ENCODE results near the gene MEGF6.

MEGF6 gene

GRCh38 chr1:3641046-3641760, 29.9 kb upstream of the MEGF6 start:
- DNase-seq (ENCODE audit: low read depth, low spot score) = no peak
- Histone ChIP-seq H3K9me3 (ENCODE audit: low read depth, low read length) (no peaks in the 10 kb centered on the region), H3K4me3 (no peak overlapping the region), H3K9ac (ENCODE audit: insufficient read length) (no peak overlapping the region), H3K27ac (no peak overlapping the region), H3K36me3 (ENCODE audit: insufficient read depth, low read length) (peaks cover 27% of the 10 kb centered on the region; the same call in 1 of the 2 replicates)
- TF ChIP-seq POLR2AphosphoS5 (IDR thresholded peaks at IDR 0.05; ENCODE audit: borderline replicate concordance, low read depth, low read length) = no peak

- no peaks in the 10 kb centered on the region for H3K9me3 ChIP-seq (ENCODE audit: low read depth, low read length)
- H3K9ac ChIP-seq (ENCODE audit: insufficient read length) = no peak overlapping the region
- H3K27ac ChIP-seq = no peak overlapping the region
- no peak for DNase-seq (ENCODE audit: low read depth, low spot score)
- TF ChIP-seq FOXP2 (optimal IDR thresholded peaks at IDR 0.05; ENCODE audit: control extremely low read depth, extremely low read length, insufficient read depth) = no peak
- no peak for TF ChIP-seq POLR2AphosphoS5 (IDR thresholded peaks at IDR 0.05; ENCODE audit: borderline replicate concordance, low read depth, low read length)
- no peak for TF ChIP-seq EZH2 (IDR thresholded peaks at IDR 0.05)
- H3K4me3 ChIP-seq = no peak overlapping the region
- H3K36me3 ChIP-seq (ENCODE audit: insufficient read depth, low read length) = peaks cover 22% of the 10 kb centered on the region; the same call in 1 of the 2 replicates
Measured at GRCh38 chr1:3640121-3640837, 29.0 kb upstream of the MEGF6 start.

GRCh38 chr1:3639397-3639911, 28.1 kb upstream of the MEGF6 start:
- H3K9ac ChIP-seq (ENCODE audit: insufficient read length) = no peak overlapping the region
- no peak for TF ChIP-seq EZH2 (IDR thresholded peaks at IDR 0.05)
- no peak for TF ChIP-seq FOXP2 (optimal IDR thresholded peaks at IDR 0.05; ENCODE audit: control extremely low read depth, extremely low read length, insufficient read depth)
- TF ChIP-seq POLR2AphosphoS5 (IDR thresholded peaks at IDR 0.05; ENCODE audit: borderline replicate concordance, low read depth, low read length) = no peak
- H3K36me3 ChIP-seq (ENCODE audit: insufficient read depth, low read length) = peaks cover 24% of the 10 kb centered on the region; the same call in 1 of the 2 replicates
- DNase-seq (ENCODE audit: low read depth, low spot score) = no peak
- no peak overlapping the region for H3K27ac ChIP-seq
- H3K9me3 ChIP-seq (ENCODE audit: low read depth, low read length) = no peaks in the 10 kb centered on the region
- H3K4me3 ChIP-seq = no peak overlapping the region

- no peaks in the 10 kb centered on the region for H3K9me3 ChIP-seq (ENCODE audit: low read depth, low read length)
- no peak overlapping the region for H3K27ac ChIP-seq
- peaks cover 23% of the 10 kb centered on the region; the same call in 1 of the 2 replicates for H3K36me3 ChIP-seq (ENCODE audit: insufficient read depth, low read length)
- no peak overlapping the region for H3K4me3 ChIP-seq
- no peak for DNase-seq (ENCODE audit: low read depth, low spot score)
- TF ChIP-seq FOXP2 (optimal IDR thresholded peaks at IDR 0.05; ENCODE audit: control extremely low read depth, extremely low read length, insufficient read depth) = no peak
- H3K9ac ChIP-seq (ENCODE audit: insufficient read length) = no peak overlapping the region
Measured at GRCh38 chr1:3638676-3639075, 27.4 kb upstream of the MEGF6 start.

- Histone ChIP-seq H3K27ac (no peak overlapping the region), H3K36me3 (ENCODE audit: insufficient read depth, low read length) (peaks cover 23% of the 10 kb centered on the region; the same call in 1 of the 2 replicates), H3K4me3 (no peak overlapping the region), H3K9ac (ENCODE audit: insufficient read length) (no peak overlapping the region), H3K9me3 (ENCODE audit: low read depth, low read length) (no peaks in the 10 kb centered on the region)
- no peak for DNase-seq (ENCODE audit: low read depth, low spot score)
- TF ChIP-seq POLR2AphosphoS5 (IDR thresholded peaks at IDR 0.05; ENCODE audit: borderline replicate concordance, low read depth, low read length) = no peak
- TF ChIP-seq EZH2 (IDR thresholded peaks at IDR 0.05) = no peak
- no peak for TF ChIP-seq FOXP2 (optimal IDR thresholded peaks at IDR 0.05; ENCODE audit: control extremely low read depth, extremely low read length, insufficient read depth)
Measured at GRCh38 chr1:3638027-3638426, 26.7 kb upstream of the MEGF6 start.

- Histone ChIP-seq H3K27ac (no peak overlapping the region), H3K4me3 (no peak overlapping the region), H3K36me3 (ENCODE audit: insufficient read depth, low read length) (peaks cover 23% of the 10 kb centered on the region; the same call in 1 of the 2 replicates), H3K9ac (ENCODE audit: insufficient read length) (no peak overlapping the region), H3K9me3 (ENCODE audit: low read depth, low read length) (no peaks in the 10 kb centered on the region)
- TF ChIP-seq POLR2AphosphoS5 (IDR thresholded peaks at IDR 0.05; ENCODE audit: borderline replicate concordance, low read depth, low read length) = no peak
- TF ChIP-seq EZH2 (IDR thresholded peaks at IDR 0.05) = no peak
- TF ChIP-seq FOXP2 (optimal IDR thresholded peaks at IDR 0.05; ENCODE audit: control extremely low read depth, extremely low read length, insufficient read depth) = no peak
- DNase-seq (ENCODE audit: low read depth, low spot score) = no peak
Measured at GRCh38 chr1:3636531-3636930, 25.2 kb upstream of the MEGF6 start.

GRCh38 chr1:3636080-3636479, 24.8 kb upstream of the MEGF6 start:
- Histone ChIP-seq H3K9ac (ENCODE audit: insufficient read length) (no peak overlapping the region), H3K27ac (no peak overlapping the region), H3K4me3 (no peak overlapping the region), H3K36me3 (ENCODE audit: insufficient read depth, low read length) (peaks cover 23% of the 10 kb centered on the region; the same call in 1 of the 2 replicates), H3K9me3 (ENCODE audit: low read depth, low read length) (no peaks in the 10 kb centered on the region)
- TF ChIP-seq FOXP2 (optimal IDR thresholded peaks at IDR 0.05; ENCODE audit: control extremely low read depth, extremely low read length, insufficient read depth) (no peak), EZH2 (IDR thresholded peaks at IDR 0.05) (no peak), POLR2AphosphoS5 (IDR thresholded peaks at IDR 0.05; ENCODE audit: borderline replicate concordance, low read depth, low read length) (no peak)
- no peak for DNase-seq (ENCODE audit: low read depth, low spot score)

GRCh38 chr1:3634059-3634800, 22.9 kb upstream of the MEGF6 start:
- no peak for TF ChIP-seq EZH2 (IDR thresholded peaks at IDR 0.05)
- TF ChIP-seq POLR2AphosphoS5 (IDR thresholded peaks at IDR 0.05; ENCODE audit: borderline replicate concordance, low read depth, low read length) = no peak
- TF ChIP-seq FOXP2 (optimal IDR thresholded peaks at IDR 0.05; ENCODE audit: control extremely low read depth, extremely low read length, insufficient read depth) = no peak
- H3K27ac ChIP-seq = no peak overlapping the region
- no peak overlapping the region for H3K9ac ChIP-seq (ENCODE audit: insufficient read length)
- peaks cover 23% of the 10 kb centered on the region; the same call in 1 of the 2 replicates for H3K36me3 ChIP-seq (ENCODE audit: insufficient read depth, low read length)
- H3K4me3 ChIP-seq = no peak overlapping the region
- H3K9me3 ChIP-seq (ENCODE audit: low read depth, low read length) = no peaks in the 10 kb centered on the region
- DNase-seq (ENCODE audit: low read depth, low spot score) = no peak
